ENCODE results near the gene TRPT1.

DNA sequence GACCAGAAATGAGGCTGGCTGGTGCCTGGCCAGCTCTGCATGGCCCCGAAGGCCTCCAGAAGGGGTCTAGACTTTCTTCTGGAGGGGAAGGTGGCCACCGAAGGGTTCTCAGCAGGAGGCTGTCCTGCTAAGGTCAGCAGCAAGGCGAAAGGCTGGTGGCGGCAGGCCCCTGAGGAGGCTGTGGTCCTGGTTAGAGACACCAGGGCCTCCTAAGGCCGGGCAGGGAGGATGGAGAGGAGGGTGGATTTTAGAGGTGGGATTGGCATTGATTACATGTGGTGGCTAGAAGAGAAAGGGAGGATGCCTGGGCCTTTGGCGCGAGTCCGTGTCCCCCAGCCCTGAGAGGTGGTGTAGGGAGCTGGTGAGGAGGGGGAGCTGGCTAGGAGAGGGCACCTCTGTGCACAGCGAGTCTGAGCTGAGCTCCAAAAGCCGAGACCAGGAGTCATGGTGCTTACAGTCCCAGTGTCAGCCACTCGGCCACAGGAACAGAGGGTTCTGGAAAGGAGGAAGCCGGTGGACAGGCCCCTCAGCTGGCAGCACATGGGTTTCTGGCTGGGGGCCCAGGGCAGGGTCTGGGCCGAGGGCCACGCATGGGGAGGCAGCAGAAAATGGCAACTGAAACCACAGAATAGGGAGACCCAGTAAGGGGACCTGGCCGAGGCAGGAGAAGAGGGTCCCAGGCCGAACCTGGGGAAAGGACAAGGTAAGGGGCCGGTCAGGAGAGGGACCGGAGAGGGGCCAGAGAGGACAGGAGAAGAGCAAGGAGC lies 17.0 kb downstream of the TRPT1 start:
- TF ChIP-seq, protein P1, sequence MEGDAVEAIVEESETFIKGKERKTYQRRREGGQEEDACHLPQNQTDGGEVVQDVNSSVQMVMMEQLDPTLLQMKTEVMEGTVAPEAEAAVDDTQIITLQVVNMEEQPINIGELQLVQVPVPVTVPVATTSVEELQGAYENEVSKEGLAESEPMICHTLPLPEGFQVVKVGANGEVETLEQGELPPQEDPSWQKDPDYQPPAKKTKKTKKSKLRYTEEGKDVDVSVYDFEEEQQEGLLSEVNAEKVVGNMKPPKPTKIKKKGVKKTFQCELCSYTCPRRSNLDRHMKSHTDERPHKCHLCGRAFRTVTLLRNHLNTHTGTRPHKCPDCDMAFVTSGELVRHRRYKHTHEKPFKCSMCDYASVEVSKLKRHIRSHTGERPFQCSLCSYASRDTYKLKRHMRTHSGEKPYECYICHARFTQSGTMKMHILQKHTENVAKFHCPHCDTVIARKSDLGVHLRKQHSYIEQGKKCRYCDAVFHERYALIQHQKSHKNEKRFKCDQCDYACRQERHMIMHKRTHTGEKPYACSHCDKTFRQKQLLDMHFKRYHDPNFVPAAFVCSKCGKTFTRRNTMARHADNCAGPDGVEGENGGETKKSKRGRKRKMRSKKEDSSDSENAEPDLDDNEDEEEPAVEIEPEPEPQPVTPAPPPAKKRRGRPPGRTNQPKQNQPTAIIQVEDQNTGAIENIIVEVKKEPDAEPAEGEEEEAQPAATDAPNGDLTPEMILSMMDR (IDR thresholded peaks at IDR 0.05 in 4 of 5, conservative IDR thresholded peaks at IDR 0.05 in 1 of 5): no peak
- TF ChIP-seq POLR2A (IDR thresholded peaks at IDR 0.05): no peak

Data from gastrocnemius medialis (tissue), 4 donors.